HG03354 (cell line): Measurements from ENCODE around the gene TVP23B.
"Not testable (repeated sequence)": the region's sequence is repeated elsewhere in the genome, so short reads cannot be mapped to it uniquely, and the experiment has no call there.

Experiments used
- ATAC-seq: cut with Tn5 transposase; IDR thresholded peaks from one replicate; pipeline ENCODE4 v1.9.1; 2021; ENCODE audit warnings: mild to moderate bottlenecking; ENCODE audit not compliant: unreplicated experiment, poor library complexity, severe bottlenecking

TVP23B gene

DNA sequence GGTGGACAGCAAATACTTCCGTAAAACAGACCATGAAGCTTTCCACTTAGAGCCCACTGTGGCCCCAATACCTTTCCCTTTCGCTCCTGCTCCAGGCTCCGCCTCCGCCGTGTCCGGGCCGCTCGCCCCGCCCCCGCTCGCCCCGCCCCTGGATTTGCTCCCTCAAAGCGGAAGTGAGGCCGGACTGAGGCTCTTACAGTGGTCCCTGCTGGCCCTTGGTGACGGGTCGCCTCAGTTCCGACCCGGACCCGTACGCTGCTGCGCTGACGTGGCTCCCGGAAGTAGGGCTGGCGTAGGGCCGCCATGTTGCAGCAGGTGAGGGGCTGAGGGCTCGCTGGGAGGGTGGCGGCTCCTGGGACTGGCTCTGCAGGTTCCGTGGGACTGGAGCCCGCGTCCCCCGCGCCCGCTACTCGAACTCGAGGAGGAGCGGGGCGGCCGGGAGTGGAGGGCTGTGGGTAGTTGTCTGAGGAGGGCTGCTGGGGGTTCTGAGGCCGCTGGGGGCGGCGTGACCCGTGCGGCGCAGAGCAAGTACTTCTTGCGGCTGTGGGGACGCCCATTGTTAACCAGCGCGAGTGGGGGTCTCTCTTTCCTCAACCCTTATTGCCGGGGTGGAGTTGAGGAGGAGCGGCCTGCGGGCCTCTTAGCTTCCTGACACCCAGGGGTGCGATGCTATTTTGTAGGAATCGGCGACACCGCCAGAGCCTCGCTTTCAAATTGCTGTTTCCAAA, at the start of gene TVP23B:
TVP23B (plus strand) TSS at position 193 of the 728 bp plus-strand sequence; CDS start at position 304, 111 bp downstream.
- peak; percentile 98 for ATAC-seq

DNA sequence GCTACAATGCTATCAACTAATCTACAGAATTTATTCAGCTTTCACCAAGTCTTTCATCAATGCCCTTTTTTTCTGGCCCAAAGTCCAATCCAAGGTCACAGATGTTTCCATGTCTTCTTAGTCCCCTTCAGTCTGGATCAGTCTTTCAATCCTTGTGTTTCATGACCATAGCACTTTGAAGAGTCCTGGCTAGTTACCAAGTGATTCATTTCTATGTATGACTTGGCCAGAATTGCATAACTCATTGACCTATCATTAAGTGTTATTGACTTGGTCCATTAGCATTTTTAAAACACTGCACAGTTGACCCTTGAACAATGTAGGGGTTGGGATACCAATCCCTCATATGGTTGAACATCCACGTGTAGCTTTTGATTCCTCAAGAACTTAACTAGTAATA, 48.5 kb upstream of the TVP23B start:
- not testable (repeated sequence) for ATAC-seq

DNA sequence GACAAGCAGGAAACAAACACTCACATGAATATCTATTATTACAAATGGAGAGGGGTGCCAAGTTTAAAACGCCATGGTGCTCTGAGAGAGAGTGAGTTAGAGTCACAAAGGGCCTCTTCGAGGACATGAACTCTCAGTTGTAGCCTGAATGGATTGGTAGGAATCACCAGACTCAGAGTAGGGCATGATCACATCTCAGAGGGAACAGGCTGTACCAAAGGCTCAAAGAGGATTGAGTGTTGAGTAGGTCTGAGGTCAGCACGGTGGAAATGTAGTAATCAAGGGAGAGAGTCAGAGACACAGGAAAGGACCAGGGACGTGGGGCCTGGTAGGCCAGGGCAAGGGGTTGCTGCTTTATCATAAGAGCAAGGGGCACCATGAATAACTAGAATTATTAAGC, 47.6 kb upstream of the TVP23B start:
- not testable (repeated sequence) for ATAC-seq

DNA sequence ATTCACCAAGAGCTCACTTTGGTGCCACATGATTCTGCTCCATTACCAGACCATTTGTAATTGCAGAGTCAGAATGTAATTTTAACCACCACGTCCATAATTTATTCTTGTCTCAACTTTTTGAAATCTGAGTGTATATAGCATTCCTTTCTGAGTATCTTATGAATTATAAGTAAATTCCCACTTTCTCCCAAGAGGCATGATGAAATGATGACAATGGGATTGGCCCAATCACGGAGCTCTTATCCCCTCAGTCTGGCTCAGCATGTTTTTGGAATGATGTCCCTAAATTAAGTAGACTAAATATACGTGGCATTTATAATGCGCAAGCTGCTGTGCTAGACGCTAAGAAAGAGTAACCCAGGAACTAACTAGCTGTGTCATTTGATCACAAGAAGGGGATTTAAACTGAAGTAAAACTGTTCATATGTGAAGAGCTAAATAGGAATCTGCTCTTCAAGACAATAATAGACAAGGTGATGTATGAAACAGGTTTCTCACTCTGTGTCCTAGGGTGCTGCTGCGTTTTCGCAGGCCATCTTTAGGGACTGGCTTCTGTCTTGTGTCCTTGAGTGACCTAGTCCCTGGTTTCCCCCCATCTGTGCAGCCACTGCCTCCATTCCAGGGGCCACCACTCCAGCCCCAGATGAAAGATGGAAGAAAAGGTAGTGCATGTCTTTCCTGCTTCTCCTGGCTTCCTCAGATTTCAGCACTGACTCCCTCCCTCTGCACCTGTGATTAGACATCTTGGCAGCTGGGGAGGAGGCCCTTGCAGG, 41.2 kb upstream of the TVP23B start:
- ATAC-seq = not testable (repeated sequence)

DNA sequence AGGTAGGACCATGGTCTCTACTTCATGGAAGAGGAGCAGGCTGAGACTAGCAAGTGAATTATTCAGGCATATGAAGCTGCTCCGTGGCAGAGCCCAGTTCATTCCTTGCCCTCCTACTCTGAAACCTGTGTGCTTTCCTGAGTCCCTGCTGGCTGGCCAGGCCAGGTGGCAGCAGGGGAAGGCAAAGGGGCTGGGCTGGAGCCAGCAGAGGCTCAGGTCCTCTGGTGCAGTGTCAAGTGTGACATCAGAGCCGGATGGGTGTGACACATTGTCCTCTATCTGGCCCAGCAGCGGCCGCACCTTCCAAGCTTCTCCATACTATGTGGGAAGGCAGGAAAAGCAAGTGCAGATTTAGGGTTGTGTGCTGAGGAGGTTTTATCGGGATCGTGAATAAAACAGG, 39.8 kb upstream of the TVP23B start:
- not testable (repeated sequence) for ATAC-seq

DNA sequence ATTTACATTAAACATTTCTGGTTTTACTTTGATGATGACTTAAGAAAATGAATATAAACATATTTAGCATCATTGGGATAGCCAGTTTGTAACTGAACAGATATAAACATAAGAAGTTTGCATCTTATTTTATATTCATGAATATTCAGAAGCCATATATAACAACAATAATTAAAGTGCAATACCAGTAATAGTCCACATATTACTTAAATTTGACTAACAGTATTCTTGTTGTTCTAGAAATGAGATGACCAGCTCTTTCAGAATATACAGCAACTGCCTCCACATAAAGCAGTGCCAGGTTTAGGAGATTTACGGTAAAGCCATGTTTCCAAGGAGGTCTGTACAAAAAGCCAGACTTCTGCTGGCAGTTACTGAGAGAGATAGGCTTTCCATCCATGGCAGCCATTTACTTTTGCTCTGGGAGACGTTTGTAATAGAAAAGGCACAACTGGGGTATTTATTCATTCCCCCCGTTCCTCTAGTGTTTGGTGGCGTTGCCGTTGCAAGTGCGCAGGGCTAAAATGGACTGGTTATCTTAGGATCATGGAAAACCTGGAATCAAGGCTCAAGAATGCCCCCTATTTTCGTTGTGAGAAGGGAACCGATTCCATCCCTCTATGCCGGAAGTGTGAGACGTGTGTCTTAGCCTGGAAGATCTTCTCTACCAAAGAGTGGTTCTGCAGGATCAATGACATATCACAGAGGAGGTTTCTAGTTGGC, 37.1 kb upstream of the TVP23B start, which contains the start of gene FBXW10:
FBXW10 (plus strand) TSS at position 356 of the 723 bp plus-strand sequence; CDS start at position 547, 191 bp downstream.
- not testable (repeated sequence) for ATAC-seq

DNA sequence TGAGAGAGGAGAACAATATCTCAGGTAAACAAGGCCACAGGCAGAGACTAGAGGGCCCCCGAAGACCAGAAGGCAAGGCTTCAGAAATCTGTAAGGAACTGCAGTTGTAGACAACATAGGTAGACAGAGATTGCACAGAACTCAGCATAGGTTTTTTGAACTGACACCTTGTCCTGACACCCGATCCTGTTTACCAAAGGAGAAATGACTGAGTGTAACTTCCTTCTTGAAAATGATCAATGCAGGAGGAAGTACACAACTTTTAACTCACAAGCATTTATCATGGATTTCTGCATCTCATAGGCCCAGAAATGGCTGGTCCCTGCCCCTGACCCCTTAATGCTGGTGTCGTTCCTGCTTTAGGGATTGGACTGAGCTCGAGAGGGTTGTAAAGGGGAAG, 36.3 kb upstream of the TVP23B start:
- not testable (repeated sequence) for ATAC-seq

DNA sequence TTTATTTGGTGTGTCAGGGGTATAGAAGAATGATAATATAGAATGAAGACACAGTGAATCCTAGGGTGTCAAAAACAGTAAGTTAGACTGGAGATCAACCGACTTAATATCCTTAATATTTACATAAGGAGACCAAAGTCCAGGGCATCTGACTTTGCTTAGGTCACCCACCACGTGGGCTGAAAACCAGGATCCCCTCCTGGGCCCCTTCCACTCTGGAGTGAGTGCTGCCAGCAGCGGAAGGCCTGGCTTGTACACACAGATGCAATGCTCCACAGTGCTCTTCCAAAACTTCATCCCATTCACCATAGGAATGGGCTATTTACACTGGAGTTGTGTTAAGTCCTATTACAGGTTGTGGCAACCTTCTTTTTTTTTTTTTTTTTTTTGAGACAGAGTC, 34.4 kb upstream of the TVP23B start:
- ATAC-seq = not testable (repeated sequence)

DNA sequence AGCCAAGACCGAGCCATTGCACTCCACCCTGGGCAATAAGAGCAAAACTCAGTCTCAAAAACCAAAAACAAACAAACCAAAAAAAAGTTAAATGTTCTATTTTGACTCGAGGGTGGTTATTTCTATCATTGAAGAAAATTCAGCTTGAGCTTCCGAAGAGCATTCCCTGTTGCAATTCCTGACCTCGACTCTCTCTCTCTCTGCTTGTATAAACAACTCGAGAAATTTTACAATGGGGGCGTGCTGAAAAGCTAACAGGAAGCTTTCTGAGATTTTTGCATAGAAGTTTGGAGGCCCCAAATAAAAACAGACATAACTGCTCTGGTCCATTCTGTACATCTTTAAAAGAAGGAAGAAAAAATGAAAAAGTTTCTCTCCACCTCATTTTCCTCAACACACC, 33.5 kb upstream of the TVP23B start:
- ATAC-seq = not testable (repeated sequence)

DNA sequence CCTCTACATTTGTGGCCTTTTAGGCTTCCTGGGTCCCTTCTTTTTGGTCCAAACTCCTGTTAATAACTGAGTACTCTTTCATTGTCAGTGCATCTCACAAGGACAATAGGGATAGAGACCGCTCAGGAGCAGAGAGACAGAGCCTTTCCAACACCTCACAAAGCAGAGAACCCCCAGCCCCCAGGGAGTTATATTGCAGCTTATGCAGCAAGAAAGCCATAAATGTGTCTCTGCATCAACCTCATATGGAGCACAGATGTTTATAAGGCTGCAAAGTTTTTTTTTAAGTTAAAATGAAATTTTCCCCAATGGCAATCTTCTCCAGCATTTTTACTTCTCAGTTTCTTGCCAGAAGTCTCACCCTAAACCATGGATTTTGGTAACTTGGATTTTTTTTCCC, 30.7 kb upstream of the TVP23B start:
- ATAC-seq = not testable (repeated sequence)

DNA sequence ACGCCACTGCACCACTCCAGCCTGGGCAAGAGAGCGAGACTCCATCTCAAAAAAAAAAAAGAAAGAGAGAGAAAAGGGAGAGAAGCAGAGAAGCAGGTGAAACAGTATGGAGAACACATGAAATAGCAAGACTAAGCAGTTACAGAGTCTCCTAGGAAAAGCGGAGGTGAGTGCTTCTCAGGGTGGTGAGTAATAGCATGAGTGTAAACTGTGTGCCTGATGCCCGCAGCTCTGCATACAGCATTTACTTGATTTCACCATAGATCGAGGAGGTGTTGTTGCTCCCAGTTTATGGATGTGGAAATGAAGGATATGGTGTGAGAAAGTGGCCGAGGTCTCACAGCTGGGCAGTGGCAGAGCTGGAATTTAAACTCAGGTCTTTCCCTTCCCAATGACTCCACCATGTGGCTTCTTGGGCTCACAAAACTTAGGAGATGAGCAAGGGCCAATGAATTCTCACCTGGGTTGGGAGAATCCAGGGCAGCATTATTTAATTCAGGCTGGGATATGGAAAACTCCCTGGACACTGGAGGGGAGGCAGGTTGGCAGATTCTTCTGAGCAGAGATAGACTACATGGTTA, 27.1 kb upstream of the TVP23B start:
- not testable (repeated sequence) for ATAC-seq

DNA sequence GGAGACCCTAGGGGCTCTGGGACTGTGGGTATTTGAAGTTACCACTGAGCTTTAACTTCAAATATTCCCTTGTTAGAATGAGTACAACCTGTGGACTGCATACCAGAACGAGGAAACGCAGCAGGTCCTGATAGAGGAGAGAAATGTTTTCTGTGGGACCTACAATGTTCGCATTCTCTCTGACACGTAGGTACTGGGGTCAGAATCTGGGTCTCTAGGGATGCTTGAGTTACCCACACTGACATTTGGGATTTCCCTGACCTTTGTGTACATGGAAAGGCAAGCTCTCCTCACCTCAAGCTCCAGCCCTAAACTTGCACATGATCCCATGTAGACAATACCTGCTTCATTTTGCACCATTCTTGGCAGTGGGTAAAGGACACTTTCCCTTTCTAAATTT, 25.0 kb upstream of the TVP23B start:
- not testable (repeated sequence) for ATAC-seq

DNA sequence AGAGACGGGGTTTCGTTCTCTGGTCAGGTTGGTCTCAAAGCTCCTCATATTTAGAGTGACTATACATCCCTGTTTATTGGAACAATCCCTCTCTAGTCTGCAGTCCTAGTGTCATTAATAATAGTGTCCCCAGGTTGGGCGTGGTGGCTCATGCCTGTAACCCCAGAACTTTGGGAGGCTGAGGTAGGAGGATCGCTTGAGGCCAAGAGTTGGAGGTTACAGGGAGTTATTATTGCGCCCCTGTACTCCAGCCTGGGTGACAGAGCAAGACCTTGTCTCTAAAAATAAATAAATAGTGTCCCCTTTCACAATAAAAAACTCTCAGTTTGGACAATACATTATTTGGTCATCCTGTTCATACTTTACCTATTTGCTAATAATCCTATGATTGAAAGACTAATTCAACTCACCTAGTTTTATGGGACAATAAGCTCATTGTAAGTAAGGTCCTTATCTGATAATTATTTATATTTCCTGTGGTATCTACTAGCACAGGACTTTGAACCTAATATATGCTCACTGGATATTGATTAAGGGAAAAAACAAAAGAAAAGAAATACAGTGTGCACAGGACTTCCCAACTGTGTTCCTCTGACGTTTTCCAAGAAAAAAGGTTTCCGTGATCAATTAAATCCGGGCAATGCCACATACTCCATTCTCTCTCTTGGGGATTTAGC, 23.5 kb upstream of the TVP23B start:
- not testable (repeated sequence) for ATAC-seq

DNA sequence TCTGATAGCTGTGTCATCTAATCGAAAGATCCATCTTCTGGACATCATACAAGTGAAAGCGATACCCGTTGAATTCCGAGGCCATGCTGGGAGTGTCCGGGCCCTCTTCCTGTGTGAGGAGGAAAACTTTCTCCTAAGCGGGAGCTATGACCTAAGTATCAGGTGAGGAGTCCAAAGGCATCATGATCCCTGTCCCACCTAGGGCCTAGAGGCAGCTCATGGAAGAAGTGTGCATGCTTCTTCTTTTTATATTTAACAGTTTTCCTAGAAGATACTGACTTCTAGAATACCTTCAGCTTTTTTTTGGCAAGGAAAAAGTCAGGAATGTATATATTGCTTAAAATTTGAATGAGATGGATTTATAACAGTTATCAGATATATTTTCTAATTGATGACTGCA, 22.6 kb upstream of the TVP23B start:
- not testable (repeated sequence) for ATAC-seq

DNA sequence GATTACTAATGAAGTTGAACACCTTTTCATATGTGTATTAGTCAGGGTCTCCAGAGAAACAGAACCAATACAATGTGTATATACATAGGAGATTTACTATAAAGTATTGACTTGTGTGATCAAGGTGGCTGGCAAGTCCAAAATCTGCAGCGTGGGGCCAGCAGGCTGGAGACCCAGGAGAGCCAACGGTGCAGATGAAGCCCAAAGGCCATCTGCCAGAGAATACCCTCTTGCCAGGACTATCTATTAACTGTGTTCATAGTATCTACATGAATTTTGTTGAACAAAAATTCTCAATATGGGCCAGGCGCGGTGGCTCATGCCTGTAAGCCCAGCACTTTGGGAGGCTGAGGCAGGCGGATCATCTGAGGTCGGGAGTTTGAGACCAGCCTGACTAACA, 20.8 kb upstream of the TVP23B start:
- ATAC-seq = not testable (repeated sequence)

DNA sequence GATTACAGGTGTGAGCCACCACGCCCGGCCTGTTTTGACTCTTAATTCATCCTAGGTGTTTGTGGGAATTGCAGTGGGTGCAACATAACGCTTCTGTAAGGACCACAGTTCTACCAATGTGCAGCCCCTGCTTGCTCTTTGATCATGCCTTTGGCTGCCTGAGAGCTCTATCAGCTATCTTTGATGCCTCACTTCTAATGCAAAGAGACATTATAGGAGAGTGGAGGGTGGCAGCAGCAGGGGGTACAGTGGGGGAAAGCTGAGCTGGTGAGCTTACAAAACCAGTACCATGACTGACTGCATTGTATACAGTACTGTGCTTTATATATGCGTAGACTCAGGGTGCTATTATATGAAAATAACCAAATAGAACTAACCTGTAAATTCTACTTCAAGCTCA, 10.4 kb upstream of the TVP23B start:
- ATAC-seq = not testable (repeated sequence)

DNA sequence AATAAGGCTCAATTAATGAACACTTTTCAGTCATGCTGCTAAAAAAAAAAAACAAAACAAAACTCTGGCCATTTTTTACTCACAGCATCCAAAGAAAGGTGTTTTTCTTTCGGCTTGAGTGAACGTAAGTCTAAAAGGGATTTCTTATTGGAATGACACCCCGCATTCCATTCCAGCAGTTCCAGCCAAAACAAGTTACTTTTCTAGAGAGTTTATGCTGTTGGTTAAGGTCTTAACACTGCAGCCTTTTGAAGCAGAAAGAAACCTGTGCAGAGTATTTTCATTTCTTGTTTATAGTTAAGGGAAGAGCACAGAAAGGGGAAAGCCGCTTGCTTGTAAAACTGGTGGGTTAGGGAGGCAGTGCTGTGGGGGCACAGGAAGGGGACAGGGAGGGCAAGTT, 9.9 kb upstream of the TVP23B start:
- not testable (repeated sequence) for ATAC-seq

DNA sequence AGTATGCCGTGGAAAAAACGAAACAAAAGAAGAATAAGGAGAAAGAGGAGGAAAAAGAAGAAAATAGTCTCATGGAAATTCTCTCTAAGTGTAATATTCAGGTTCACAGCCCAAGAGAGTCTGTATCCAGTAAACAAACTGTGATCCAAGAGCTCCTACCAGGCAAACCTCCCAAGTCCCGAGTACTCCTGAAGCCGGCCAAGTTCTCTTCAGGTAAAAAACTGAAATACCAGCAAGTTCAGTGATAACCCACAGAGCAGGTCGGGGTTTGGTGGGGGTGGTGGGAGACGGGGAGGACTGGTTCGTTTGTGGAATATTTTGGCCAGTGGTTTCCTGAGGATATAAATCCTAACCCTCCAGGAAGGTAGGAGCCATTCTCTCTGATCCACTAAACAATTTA, 8.5 kb upstream of the TVP23B start:
- no peak for ATAC-seq

DNA sequence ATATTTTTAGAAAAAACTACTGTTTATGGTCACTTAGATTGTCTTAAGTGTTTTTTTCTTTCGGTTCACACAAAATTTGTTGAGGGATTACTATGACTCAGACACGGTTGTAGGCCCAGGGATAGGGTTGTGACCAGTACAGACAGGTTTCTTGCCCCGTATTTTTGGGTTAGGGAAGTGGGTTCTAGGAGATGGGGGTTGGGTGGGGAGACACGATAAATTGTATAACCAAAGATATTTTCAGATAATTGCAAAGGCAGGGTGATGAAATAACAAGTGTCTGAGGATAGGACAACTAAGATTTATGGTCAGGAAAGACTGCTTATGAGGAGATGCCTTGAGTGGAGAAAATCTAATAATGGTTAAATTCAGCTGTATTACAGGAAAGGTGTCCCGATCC, 822 bp downstream of the TVP23B start:
- not testable (repeated sequence) for ATAC-seq
